NCI-H526 (cell line): ENCODE data around the gene PRUNE2.
"Not testable (repeated sequence)": the region's sequence is repeated elsewhere in the genome, so short reads cannot be mapped to it uniquely, and the experiment has no call there.

ENCODE experiments used
- DNase-seq, 2 experiments: peaks; one replicate each; lab custom pipeline; 2025; lab: John Stamatoyannopoulos, UW

PRUNE2 gene

DNA sequence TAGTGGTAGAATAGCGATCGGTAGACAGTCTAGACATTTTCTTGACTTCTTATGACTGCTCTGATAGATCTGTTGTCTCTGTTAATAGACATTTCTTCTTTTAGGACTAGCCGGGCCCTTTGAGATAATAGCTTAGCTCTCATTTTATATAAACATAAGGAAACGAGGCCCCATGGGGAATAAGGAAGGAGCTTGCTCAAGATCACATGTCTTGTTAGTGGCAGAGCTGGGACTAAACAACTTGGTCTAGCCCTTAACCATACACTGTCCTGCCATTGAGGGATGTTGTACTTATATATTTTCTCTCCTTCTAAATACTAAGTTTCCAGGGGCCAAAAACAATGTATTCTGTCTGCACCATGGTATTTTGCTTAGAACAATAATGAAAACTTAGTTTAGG, 306.9 kb downstream of the PRUNE2 start:
- DNase-seq: no peak

- DNase-seq: no peak
These were observed 310.3 kb downstream of the PRUNE2 start for GRCh38 chr9:76595645-76596044.

DNA sequence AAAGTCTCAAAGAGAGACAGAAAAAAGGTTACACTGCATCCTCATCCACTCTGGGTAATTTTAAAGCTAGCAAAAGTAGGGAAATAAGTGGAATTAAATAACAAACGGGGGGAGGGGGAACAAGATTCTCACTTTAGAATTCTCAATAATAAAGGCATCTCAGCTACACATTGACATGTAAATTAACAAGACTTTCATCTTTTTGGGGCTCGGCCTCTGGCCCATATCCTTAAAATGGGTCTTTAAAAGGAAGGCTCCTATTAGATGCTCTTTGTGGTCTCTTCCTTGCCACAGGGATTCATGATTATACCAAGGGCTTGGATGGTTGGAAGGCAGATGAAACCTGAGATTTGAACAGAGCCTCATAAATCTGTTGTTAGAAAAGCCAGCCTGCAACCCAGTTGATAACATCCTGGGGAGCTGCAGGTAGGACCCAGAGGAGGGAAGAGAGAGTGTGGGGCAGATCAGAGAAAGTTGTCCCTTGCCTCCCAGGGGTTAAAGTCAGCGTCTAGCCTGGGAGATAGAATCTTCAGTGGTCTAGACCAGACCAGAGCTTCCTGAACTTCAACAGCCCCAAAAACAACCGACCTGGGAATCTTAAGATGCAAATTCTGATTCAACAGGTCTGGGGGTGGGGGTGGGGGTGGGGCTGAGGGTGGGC, 311.0 kb downstream of the PRUNE2 start:
- no peak for DNase-seq

GRCh38 chr9:76593961-76594735, 311.8 kb downstream of the PRUNE2 start:
- DNase-seq: not testable (repeated sequence)

GRCh38 chr9:76592974-76593347, 313.0 kb downstream of the PRUNE2 start:
- no peak for DNase-seq

GRCh38 chr9:76592091-76592973, 313.6 kb downstream of the PRUNE2 start:
- no peak for DNase-seq

DNA sequence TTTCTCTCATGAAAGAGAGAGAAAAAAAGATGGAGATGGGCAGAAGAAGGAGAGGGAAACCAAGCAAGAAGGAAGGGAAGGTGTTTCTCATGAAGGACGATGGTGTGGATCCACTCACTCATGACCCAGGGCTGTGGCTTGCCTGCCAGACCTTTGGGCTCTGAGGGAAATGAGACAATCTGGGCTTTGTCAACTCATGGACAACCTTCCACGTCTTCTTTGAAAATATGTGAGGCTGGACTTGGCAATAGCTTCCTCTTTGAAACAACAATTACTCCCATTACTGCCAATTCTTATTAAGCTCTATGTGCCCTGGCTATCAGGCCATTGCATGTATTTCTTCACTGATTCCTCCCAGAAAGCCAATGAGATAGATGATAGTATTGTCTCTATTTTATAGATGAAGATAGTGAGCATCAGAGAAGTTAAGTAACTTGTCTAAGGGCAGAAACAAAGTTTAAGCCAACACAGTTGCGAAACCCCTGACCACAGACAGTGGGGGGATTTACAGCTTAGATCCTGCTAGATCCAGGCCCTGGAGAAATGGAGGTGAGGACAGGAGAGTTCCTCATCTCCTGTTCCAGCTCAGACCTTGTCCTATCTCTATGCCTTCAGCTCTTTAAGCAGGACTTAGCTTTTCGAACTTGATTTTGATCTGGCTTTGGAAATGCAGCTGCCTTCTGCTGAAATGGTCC, 314.5 kb downstream of the PRUNE2 start:
- no peak for DNase-seq

DNA sequence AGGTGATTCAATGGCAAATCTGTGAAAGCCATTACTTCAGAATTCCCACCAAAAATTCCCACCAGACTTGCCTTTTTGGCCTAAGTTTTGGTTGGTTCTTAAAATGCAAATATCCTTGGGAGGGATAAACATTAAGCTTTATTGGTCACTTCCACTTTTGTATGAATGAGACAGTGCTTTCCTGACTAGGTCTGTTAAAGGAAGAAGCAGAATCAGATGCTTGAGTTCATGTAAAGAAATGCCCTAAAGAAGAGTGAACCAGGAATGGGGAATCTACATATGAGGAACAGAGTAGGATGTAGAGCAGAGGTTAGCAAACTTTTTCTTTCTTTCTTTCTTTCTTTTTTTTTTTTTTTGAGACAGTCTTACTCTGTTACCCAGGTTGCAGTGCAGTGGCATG, 317.6 kb downstream of the PRUNE2 start:
- no peak for DNase-seq

- peak; percentile 27 to 38 for DNase-seq
These were observed 319.3 kb downstream of the PRUNE2 start for GRCh38 chr9:76586390-76587314.

DNA sequence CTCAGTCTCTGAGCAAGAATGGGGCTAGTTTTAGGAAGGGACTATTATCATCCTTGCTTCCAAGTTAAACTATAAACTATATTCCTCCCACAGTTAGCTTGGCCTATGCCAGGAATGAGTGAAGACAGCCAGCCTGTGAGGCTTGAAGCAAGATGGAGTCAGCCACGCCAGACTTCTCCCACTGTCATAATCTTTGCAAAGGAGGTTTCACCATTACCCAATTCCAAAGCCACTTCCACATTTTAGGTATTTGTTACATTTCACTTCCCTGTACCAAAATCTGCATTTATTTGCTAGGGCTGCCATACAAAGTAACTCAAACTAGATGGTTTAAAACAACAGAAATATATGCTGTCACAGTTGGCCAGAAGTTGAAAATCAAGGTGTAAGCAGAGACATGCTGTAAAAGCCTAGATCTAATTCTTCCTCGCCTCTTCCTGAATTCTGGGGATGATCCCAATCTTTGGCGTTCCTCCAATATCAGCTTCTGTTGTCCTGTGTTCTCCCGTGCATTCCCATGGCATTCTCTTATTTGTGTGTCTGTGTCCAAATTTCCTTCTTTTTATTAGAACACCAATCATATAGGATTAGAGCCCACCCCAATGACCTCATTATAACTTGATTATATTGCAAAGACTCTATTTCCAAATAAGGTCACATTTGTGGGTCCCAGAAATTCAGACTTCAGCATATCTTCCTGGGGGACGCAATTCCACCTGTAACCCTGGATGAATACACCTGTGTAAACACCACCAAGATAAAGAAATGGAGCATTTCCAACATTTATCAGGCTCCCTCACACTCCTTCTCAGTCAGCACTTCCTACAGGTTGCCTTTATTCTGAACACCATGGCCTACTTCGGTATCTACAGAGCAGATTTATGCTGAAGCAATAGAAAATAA, 320.2 kb downstream of the PRUNE2 start:
- no peak for DNase-seq

- no peak for DNase-seq
These were observed 322.7 kb downstream of the PRUNE2 start for GRCh38 chr9:76583256-76583655.

- no peak for DNase-seq
These were observed 324.2 kb downstream of the PRUNE2 start for GRCh38 chr9:76581731-76582130.

- DNase-seq: no peak
These were observed 325.1 kb downstream of the PRUNE2 start for GRCh38 chr9:76580820-76581219.

DNA sequence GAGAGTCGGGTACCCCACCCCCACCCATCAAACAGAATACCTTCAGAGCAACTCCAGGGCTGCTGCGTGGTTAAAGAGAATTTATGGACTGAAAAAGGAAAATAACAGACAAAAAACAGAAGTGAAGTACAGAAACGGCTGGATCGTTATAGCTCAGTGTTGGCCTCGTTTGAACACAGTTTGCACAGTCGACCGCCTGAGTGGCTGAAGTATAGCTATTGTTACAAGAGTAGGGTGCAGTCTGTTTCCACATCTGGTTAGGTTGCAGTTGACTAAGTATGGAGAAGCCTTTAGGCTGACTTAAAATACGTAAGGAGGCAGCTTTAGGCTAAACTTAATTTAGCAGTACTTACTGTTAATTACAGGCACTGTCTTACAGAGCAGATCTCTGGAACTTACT, 325.7 kb downstream of the PRUNE2 start:
- no peak for DNase-seq

GRCh38 chr9:76576344-76576743, 329.6 kb downstream of the PRUNE2 start:
- DNase-seq: no peak

- DNase-seq: no peak
These were observed 330.2 kb downstream of the PRUNE2 start for GRCh38 chr9:76575761-76576160.

DNA sequence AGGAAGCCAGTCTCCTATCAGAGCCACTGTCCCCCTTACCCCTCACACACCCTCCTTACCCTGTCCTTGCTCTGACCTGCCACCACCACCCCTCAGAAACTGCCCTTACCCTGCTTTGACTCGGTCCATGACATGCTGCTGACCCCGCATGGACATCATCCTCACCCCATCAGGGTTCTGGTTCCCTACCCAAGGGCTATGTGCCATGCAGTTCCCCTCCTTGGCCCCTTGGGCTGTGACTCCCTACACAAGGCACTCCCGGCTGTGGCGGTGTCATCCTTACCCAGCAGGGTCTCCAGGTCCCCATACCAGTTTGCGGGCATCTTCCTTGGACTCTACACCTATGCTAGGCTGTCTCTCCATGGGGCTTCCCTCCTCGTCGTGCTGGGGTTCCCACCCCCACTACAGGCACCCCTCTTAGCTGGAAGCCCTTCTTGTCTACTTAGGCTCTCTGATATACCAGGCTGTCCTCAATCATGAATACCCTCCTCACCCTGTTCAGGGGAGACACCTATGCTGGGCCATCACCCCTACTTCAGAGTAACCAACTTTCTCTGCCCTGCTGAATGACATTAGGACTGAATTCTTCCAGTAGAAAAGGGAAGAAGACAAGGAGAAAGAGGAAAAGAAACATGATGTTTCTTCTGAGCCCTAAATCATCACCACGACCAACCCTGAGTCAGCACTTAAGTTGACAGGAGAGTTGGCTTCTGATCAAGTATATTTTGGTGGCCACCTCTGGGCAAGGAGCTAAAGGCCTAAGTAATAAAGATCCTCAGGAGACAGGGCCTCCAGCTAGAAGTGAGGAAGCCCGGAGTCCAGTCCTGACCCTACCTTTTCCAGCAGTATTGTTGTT, 331.8 kb downstream of the PRUNE2 start:
- DNase-seq: no peak

GRCh38 chr9:76573408-76573807, 332.5 kb downstream of the PRUNE2 start:
- DNase-seq: no peak

GRCh38 chr9:76572151-76572550, 333.8 kb downstream of the PRUNE2 start:
- no peak for DNase-seq
